Measurements from ENCODE around the gene CACNA2D3. TPM values are rescaled to one million over a fixed set of nuclear protein-coding genes. Genes with fewer than 3 reads are reported as not detected.

The CACNA2D3 gene
- total RNA-seq, 1 donor from 2014 or later = 10.0 TPM

- Mint-ChIP-seq H3K27me3 (ENCODE audit: unreplicated experiment) (peaks cover 2% of the 10 kb centered on the region), H3K4me1 (ENCODE audit: low read depth, unreplicated experiment) (no peaks in the 10 kb centered on the region), H3K36me3 (ENCODE audit: unreplicated experiment) (peaks cover 5% of the 10 kb centered on the region), H3K27ac (ENCODE audit: unreplicated experiment) (no peak overlapping the region), H3K9me3 (ENCODE audit: unreplicated experiment) (no peaks in the 10 kb centered on the region), H3K4me3 (ENCODE audit: unreplicated experiment) (no peak overlapping the region)
- DNase-seq = no peak
- TF ChIP-seq CTCF (IDR thresholded peaks at IDR 0.05; ENCODE audit: partially characterized antibody, unreplicated experiment) = no peak
Observed at GRCh38 chr3:54914180-54914579, 791.8 kb downstream of the CACNA2D3 start.

- Mint-ChIP-seq H3K27me3 (ENCODE audit: unreplicated experiment) (peaks cover 2% of the 10 kb centered on the region), H3K4me3 (ENCODE audit: unreplicated experiment) (no peak overlapping the region), H3K27ac (ENCODE audit: unreplicated experiment) (no peak overlapping the region), H3K9me3 (ENCODE audit: unreplicated experiment) (no peaks in the 10 kb centered on the region), H3K36me3 (ENCODE audit: unreplicated experiment) (peaks cover 5% of the 10 kb centered on the region), H3K4me1 (ENCODE audit: low read depth, unreplicated experiment) (no peaks in the 10 kb centered on the region)
- TF ChIP-seq CTCF (IDR thresholded peaks at IDR 0.05; ENCODE audit: partially characterized antibody, unreplicated experiment) = no peak
- no peak for DNase-seq
Observed at GRCh38 chr3:54915181-54915580, 792.8 kb downstream of the CACNA2D3 start.

- Mint-ChIP-seq H3K36me3 (ENCODE audit: unreplicated experiment) (peaks cover 5% of the 10 kb centered on the region), H3K27me3 (ENCODE audit: unreplicated experiment) (peaks cover 2% of the 10 kb centered on the region), H3K4me1 (ENCODE audit: low read depth, unreplicated experiment) (no peaks in the 10 kb centered on the region), H3K9me3 (ENCODE audit: unreplicated experiment) (no peaks in the 10 kb centered on the region), H3K4me3 (ENCODE audit: unreplicated experiment) (no peak overlapping the region), H3K27ac (ENCODE audit: unreplicated experiment) (no peak overlapping the region)
- TF ChIP-seq CTCF (IDR thresholded peaks at IDR 0.05; ENCODE audit: partially characterized antibody, unreplicated experiment) = no peak
- DNase-seq = no peak
Observed at GRCh38 chr3:54915976-54916375, 793.6 kb downstream of the CACNA2D3 start.

GRCh38 chr3:54916732-54917131 lies 794.4 kb downstream of the CACNA2D3 start:
- H3K4me1 Mint-ChIP-seq (ENCODE audit: low read depth, unreplicated experiment) = no peaks in the 10 kb centered on the region
- H3K9me3 Mint-ChIP-seq (ENCODE audit: unreplicated experiment) = no peaks in the 10 kb centered on the region
- no peak for TF ChIP-seq CTCF (IDR thresholded peaks at IDR 0.05; ENCODE audit: partially characterized antibody, unreplicated experiment)
- no peak for DNase-seq
- H3K27me3 Mint-ChIP-seq (ENCODE audit: unreplicated experiment) = no peaks in the 10 kb centered on the region
- H3K27ac Mint-ChIP-seq (ENCODE audit: unreplicated experiment) = no peak overlapping the region
- peaks cover 5% of the 10 kb centered on the region for H3K36me3 Mint-ChIP-seq (ENCODE audit: unreplicated experiment)
- no peak overlapping the region for H3K4me3 Mint-ChIP-seq (ENCODE audit: unreplicated experiment)

- H3K36me3 Mint-ChIP-seq (ENCODE audit: unreplicated experiment) = peaks cover 5% of the 10 kb centered on the region
- no peaks in the 10 kb centered on the region for H3K27me3 Mint-ChIP-seq (ENCODE audit: unreplicated experiment)
- DNase-seq = no peak
- H3K4me3 Mint-ChIP-seq (ENCODE audit: unreplicated experiment) = no peak overlapping the region
- no peak overlapping the region for H3K27ac Mint-ChIP-seq (ENCODE audit: unreplicated experiment)
- no peaks in the 10 kb centered on the region for H3K4me1 Mint-ChIP-seq (ENCODE audit: low read depth, unreplicated experiment)
- TF ChIP-seq CTCF (IDR thresholded peaks at IDR 0.05; ENCODE audit: partially characterized antibody, unreplicated experiment) = no peak
- H3K9me3 Mint-ChIP-seq (ENCODE audit: unreplicated experiment) = no peaks in the 10 kb centered on the region
Observed at GRCh38 chr3:54917174-54917573, 794.8 kb downstream of the CACNA2D3 start.
